GM12878 (cell line): ENCODE measurements around the gene ABRACL. TPM values are rescaled to one million over a fixed set of nuclear protein-coding genes. Genes with fewer than 3 reads are reported as not detected.
"Not testable (repeated sequence)": the region's sequence is repeated elsewhere in the genome, so short reads cannot be mapped to it uniquely, and the experiment has no call there.

Experiments used
- ATAC-seq: fragments of 200-7000 bp; cut with Tn5 transposase; 3 replicates; pipeline ENCODE4 v1.9.1; 2020; ENCODE audit warnings: mild to moderate bottlenecking, moderate library complexity
- BruUV-seq: library from RNA; stranded (reverse); fragments of 400-500 nt; replicated peaks from 2 replicates; lab custom pipeline; 2021; lab: Mats Ljungman, UMichigan
- CTCF ChIA-PET: fragments of 300-600 bp; sonication (Branson Sonifier 250); formaldehyde crosslinking; extraction: SDS; loops from one replicate; lab custom pipeline; 2021; ENCODE audit warnings: inconsistent platforms; lab: Yijun Ruan, JAX
- POLR2A ChIA-PET: fragments of 350-600 bp; formaldehyde crosslinking; extraction: SDS; loops from one replicate; lab custom pipeline; 2021; ENCODE audit warnings: inconsistent platforms; lab: Charles Lee
- RAD21 ChIA-PET: fragments of 300-600 bp; sonication (Branson Sonifier 250); formaldehyde crosslinking; loops from one replicate; lab custom pipeline; 2023; ENCODE audit warnings: antibody characterized with exemption; ENCODE audit not compliant: unreplicated experiment; lab: Charles Lee
- SMC1A ChIA-PET: fragments of 300-600 bp; sonication (Branson Sonifier 250); formaldehyde crosslinking; loops from one replicate; lab custom pipeline; 2023; ENCODE audit not compliant: unreplicated experiment, uncharacterized antibody; lab: Charles Lee
- DNase-seq: peaks from one replicate; pipeline ENCODE4 v3.0.0-alpha.2; 2011; ENCODE audit warnings: low read depth, low spot score
- FAIRE-seq: peaks from 3 replicates; lab custom pipeline; 2011; peaks lifted over from hg19 to GRCh38; lab: Jason Lieb, UNC
- H2AFZ ChIP-seq: 2 replicates; pipeline ENCODE4 v1.6.0; 2011; ENCODE audit warnings: low read depth, low read length, control low read depth; ENCODE audit not compliant: control insufficient read depth
- H3K27ac ChIP-seq: 2 replicates; pipeline ENCODE4 v1.5.1; 2011; ENCODE audit warnings: control low read depth; ENCODE audit not compliant: control insufficient read depth, insufficient read depth
- H3K27me3 ChIP-seq, 2 experiments: replicated peaks in 1 of 2; 2 replicates each; pipeline versions ENCODE4 v1.6.0 to v1.6.1; 2011; ENCODE audit warnings: low read length in 1 of 2; ENCODE audit not compliant: control insufficient read depth in 2 of 2, insufficient read depth in 2 of 2
- H3K36me3 ChIP-seq, 2 experiments: 2 replicates each; pipeline ENCODE4 v1.5.1; 2011; ENCODE audit warnings: low read length in 1 of 2; ENCODE audit not compliant: control insufficient read depth in 2 of 2, insufficient read depth in 2 of 2
- H3K4me1 ChIP-seq: 2 replicates; pipeline ENCODE4 v1.6.1; 2011; ENCODE audit warnings: mild to moderate bottlenecking, low read length, moderate library complexity, mixed read lengths; ENCODE audit not compliant: control insufficient read depth, insufficient read depth
- H3K4me2 ChIP-seq: 2 replicates; pipeline ENCODE4 v1.6.0; 2011; ENCODE audit warnings: control low read depth; ENCODE audit not compliant: control insufficient read depth, insufficient read depth
- H3K4me3 ChIP-seq: fragments of 200-600 bp; sonication (generic); 2 replicates; pipeline ENCODE4 v1.5.1; 2016
- H3K79me2 ChIP-seq: 2 replicates; pipeline ENCODE4 v1.6.0; 2011; ENCODE audit warnings: low read length; ENCODE audit not compliant: control insufficient read depth, insufficient read depth
- H3K9ac ChIP-seq: 2 replicates; pipeline ENCODE4 v1.8.0; 2011; ENCODE audit warnings: low read length, control low read depth, mixed read lengths; ENCODE audit not compliant: control insufficient read depth, insufficient read depth
- H3K9me3 ChIP-seq: replicated peaks from 3 replicates; pipeline ENCODE4 v1.5.1; 2011; ENCODE audit warnings: mild to moderate bottlenecking, low read length; ENCODE audit not compliant: control insufficient read depth, insufficient read depth
- H4K20me1 ChIP-seq: 2 replicates; pipeline ENCODE4 v1.6.0; 2011; ENCODE audit not compliant: control insufficient read depth, insufficient read depth
- CREM ChIP-seq: IDR thresholded peaks from 2 replicates; pipeline ENCODE4 v1.6.1; 2014; ENCODE audit warnings: antibody characterized with exemption, low read depth
- NFXL1 ChIP-seq: fragments of 450-650 bp; IDR thresholded peaks from 2 replicates; pipeline ENCODE4 v1.6.1; 2017; ENCODE audit warnings: antibody characterized with exemption, mild to moderate bottlenecking, borderline replicate concordance
- RELA ChIP-seq: fragments of 450-650 bp; IDR thresholded peaks from 2 replicates; pipeline ENCODE4 v1.8.0; 2014; ENCODE audit warnings: borderline replicate concordance; ENCODE audit not compliant: partially characterized antibody
- WGBS: methylation state at CpG from one replicate; pipeline ENCODE4 v1.1.6; 2016; ENCODE audit warnings: low lambda C conversion rate; ENCODE audit not compliant: insufficient replicate concordance, insufficient coverage; ENCODE audit errors: missing lambda C conversion rate; 5-methylcytosine and 5-hydroxymethylcytosine counted together
- in situ Hi-C: fragments of 300-500 bp; cut with MboI; formaldehyde crosslinking; loops from 9 replicates; pipeline ENCODE4 v1.14.3; 2018; ENCODE audit warnings: mixed read lengths
- intact Hi-C: fragments of 100-400 bp; cut with micrococcal nuclease; formaldehyde crosslinking; loops from one replicate; pipeline ENCODE4 v1.14.2; 2022; ENCODE audit not compliant: unreplicated experiment
- polyA plus RNA-seq, 11 experiments: library from polyadenylated mRNA; depleted of rRNA in 4 of 11; unstranded in 6 of 11; stranded (reverse) in 5 of 11; fragments of >200 nt; fragmentation: Nextera tagmentation in 4 of 11; fragmentation: Illumina TruSeq in 1 of 11; extraction: Ambion mirVana in 4 of 11; extraction: Trizol in 1 of 11; gene quantifications; 1 replicate in 1 of 11; 2 replicates in 10 of 11; pipeline versions ENCODE4 v1.2.1 to v1.2.3, GENCODE V29; 2011 to 2016; ENCODE audit warnings: inconsistent platforms in 2 of 11, missing spikeins in 2 of 11, low read depth in 1 of 11
- total RNA-seq, 4 experiments: library from RNA; depleted of rRNA in 3 of 4; stranded (reverse); fragments of >200 nt in 3 of 4; fragmentation: Illumina TruSeq in 1 of 4; extraction: Trizol in 1 of 4; gene quantifications; 2 replicates each; pipeline versions ENCODE4 v1.2.1 to v1.2.3, GENCODE V29; 2013 to 2021

The ABRACL gene
- total and polyA plus RNA-seq, 10 of the 15 experiments (the other 5 are each of a cell fraction or from before 2014, with no cell fraction given) = 111 to 647 (median 192) TPM

GRCh38 chr6:139047677-139048076 lies 19.1 kb downstream of the ABRACL start:
- H2AFZ ChIP-seq = no peak overlapping the region
- POLR2A ChIA-PET = interaction anchor here (1.0 kb wide), 1 partner anchor 9 kb away, joined by 3 read pairs; no protein-coding TSS in a partner anchor
- no peak for ATAC-seq
- no peaks in the 10 kb centered on the region for H3K9me3 ChIP-seq
- 67% methylated on average over 3 of the region's 3 CpGs for WGBS
- H3K4me1 ChIP-seq = no peaks in the 10 kb centered on the region
- SMC1A ChIA-PET = interaction anchor here (0.7 to 1.6 kb wide), 3 partner anchors 8 to 249 kb away, joined by 3 to 4 read pairs (median 4); no protein-coding TSS in a partner anchor
- no peak overlapping the region for H3K4me3 ChIP-seq
- no peak for FAIRE-seq
- no peak overlapping the region for H3K4me2 ChIP-seq
- intact Hi-C loops (no loop called here), in situ Hi-C loops (no loop called here)
- DNase-seq = no peak
- no peaks in the 10 kb centered on the region for H4K20me1 ChIP-seq
- CTCF ChIA-PET = interaction anchor here (0.6 kb wide), 1 partner anchor 27 kb away, joined by 3 read pairs; no protein-coding TSS in a partner anchor
- no peaks in the 10 kb centered on the region for H3K79me2 ChIP-seq
- no peaks in the 10 kb centered on the region; a peak in 1 of 4 replicates for H3K36me3 ChIP-seq
- H3K9ac ChIP-seq = no peak overlapping the region
- no peak for TF ChIP-seq NFXL1
- no peak for TF ChIP-seq RELA
- TF ChIP-seq CREM = no peak
- RAD21 ChIA-PET = no interaction called here
- no TSS peak for BruUV-seq
- no peaks in the 10 kb centered on the region for H3K27me3 ChIP-seq
- H3K27ac ChIP-seq = no peak overlapping the region

GRCh38 chr6:139048912-139049311 lies 20.4 kb downstream of the ABRACL start:
- H3K9me3 ChIP-seq, intact Hi-C loops, H3K9ac ChIP-seq, ATAC-seq, POLR2A ChIA-PET, BruUV-seq, H2AFZ ChIP-seq, H4K20me1 ChIP-seq, RAD21 ChIA-PET, H3K27ac ChIP-seq, H3K4me1 ChIP-seq, H3K27me3 ChIP-seq, H3K4me2 ChIP-seq, in situ Hi-C loops, FAIRE-seq, DNase-seq, H3K4me3 ChIP-seq, H3K79me2 ChIP-seq, H3K36me3 ChIP-seq: not testable (repeated sequence)
- WGBS = 8% methylated on average over 4 of the region's 4 CpGs
- CTCF ChIA-PET = interaction anchor here (1.0 kb wide), 1 partner anchor 60 kb away, joined by 3 read pairs; no protein-coding TSS in a partner anchor
- SMC1A ChIA-PET = interaction anchor here (1.2 kb wide), 1 partner anchor 10 kb away, joined by 3 read pairs; no protein-coding TSS in a partner anchor

- RAD21 ChIA-PET = interaction anchor here (0.6 kb wide), 1 partner anchor 24 kb away, joined by 3 read pairs; no protein-coding TSS in a partner anchor
- H3K4me1 ChIP-seq, H3K27me3 ChIP-seq, H3K79me2 ChIP-seq, BruUV-seq, H3K4me2 ChIP-seq, ATAC-seq, DNase-seq, H2AFZ ChIP-seq, FAIRE-seq, CTCF ChIA-PET, H3K4me3 ChIP-seq, intact Hi-C loops, H3K9ac ChIP-seq, H3K36me3 ChIP-seq, in situ Hi-C loops, POLR2A ChIA-PET, H3K9me3 ChIP-seq, H3K27ac ChIP-seq, H4K20me1 ChIP-seq: not testable (repeated sequence)
- 77% methylated on average over 5 of the region's 5 CpGs for WGBS
- SMC1A ChIA-PET = interaction anchor here (0.8 to 1.2 kb wide), 2 partner anchors 12 to 234 kb away, joined by 3 read pairs; no protein-coding TSS in a partner anchor
Measured at GRCh38 chr6:139050131-139050769, 21.7 kb downstream of the ABRACL start.
